NAMALWA (cell line): ENCODE data around the gene KMT2E.

Experiments used
- DNase-seq: peaks from one replicate; pipeline ENCODE4 v3.0.0-alpha.2; 2015; ENCODE audit warnings: low spot score

KMT2E gene

DNA sequence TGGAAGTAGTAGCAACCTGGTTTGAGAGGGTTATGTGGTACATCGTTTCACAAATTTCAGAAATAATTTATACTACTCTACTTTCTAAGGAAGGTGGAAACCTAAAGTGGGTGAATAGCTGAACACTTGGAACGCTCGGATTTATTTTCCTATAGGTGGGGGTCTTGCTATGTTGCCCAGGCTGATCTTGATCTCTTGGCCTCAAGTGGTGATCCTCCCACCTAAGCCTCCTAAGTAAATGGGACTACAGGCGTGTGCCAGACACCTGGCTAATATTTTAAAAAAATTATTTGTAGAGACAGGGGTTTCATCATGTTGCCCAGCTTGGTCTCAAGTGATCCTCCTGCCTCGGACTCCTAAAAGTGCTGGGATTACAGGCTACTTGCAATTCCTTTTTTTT, 6.7 kb upstream of the KMT2E start:
- DNase-seq: no peak

DNA sequence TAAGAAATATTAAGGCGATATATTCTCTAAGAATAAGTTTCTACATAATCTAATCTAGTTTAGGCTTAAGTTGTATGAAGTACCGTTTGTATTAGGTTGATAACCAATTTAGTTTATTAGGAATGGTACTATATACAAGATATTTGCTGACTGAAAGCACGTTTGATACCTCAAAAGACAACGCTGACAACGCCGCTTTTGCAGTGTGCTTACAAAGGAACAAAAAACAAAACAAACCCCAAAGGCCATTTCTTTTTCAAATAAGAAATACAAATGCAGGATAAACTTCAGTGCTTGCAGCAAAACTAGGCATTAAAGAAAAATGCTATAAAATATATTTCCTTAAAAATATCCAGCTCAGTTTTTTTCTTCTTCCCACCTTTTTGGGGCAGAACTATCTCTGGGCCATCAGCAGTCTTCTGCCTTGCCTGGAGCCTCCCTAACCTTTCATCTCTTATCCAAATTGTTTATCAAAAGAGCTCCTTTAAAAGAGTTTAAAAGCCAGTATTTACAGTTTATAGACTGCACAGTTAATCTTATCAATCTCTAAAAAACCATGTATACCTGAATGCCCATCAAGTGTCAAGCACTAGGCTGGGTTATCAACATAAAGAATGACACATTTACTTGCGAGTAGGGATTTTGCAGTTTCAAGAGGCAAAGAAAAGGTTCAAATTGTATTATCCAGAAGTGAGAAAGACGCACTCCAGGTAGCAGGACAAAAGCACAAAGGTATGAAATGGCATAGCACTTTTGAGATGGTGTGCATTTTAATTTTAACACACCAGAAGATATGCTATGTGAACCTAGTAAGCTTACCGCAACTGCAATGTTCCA, 4.1 kb upstream of the KMT2E start:
- DNase-seq: no peak

DNA sequence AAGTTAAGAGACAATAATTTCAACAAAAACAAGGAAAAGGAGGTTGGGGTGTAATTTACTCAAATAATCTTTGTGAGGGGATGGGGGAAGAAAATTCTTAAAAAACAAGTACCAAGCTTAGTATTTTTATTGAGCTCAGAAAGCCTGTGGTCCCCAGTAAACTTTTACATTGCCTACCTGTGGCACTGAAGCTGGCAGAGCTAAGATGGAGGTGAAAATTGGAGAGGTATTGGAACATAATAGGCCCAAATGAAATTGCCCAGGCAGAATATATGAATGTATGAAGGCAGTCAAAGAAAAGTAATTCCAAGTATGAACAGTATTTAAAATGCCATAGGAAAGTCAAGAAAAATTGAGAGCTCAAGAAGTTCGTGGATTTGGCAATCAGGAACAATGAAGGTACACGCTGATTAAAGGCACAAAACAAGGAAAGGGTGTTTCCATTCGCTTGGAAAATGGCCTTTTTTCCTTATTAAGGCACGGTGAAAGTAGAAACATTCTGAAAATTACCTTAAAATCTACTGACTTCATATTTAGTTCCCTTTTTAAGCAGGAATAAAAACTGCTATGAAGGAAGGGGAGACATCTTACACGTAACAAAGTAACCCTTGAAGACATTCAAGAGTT, 3.4 kb upstream of the KMT2E start:
- DNase-seq: peak; percentile 38

DNA sequence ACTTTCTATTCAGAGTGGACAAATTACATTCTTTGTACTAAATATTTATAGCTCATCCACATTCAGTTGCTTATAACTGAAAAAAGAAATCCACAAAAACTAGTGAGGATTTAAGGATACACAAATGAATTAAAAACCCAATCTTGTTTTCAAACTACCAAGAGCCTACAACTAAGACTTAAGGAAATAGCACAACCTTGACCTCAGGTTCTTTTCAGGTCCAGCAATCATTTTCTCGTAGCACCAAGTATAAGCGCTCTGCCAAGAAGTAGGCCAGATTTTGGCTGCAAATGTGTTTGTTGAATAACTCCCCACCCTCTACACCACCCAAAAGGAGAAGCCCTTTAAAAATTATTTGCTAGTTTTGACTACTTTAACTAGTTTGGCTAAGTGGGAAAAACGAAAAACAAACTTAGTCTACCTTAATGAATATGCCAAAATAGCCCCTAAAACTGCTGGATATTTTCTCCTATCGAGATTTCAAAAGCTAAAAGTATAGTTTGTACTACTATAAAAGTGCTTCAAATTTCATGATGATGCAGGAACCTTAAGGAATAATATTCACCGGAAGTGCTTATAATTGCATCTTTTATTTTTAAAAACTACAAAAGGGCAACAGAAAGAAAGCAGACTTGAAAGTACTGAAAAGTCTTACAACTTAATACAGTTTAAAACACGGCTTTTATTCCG, 2.7 kb upstream of the KMT2E start:
- DNase-seq: peak; percentile 66

DNA sequence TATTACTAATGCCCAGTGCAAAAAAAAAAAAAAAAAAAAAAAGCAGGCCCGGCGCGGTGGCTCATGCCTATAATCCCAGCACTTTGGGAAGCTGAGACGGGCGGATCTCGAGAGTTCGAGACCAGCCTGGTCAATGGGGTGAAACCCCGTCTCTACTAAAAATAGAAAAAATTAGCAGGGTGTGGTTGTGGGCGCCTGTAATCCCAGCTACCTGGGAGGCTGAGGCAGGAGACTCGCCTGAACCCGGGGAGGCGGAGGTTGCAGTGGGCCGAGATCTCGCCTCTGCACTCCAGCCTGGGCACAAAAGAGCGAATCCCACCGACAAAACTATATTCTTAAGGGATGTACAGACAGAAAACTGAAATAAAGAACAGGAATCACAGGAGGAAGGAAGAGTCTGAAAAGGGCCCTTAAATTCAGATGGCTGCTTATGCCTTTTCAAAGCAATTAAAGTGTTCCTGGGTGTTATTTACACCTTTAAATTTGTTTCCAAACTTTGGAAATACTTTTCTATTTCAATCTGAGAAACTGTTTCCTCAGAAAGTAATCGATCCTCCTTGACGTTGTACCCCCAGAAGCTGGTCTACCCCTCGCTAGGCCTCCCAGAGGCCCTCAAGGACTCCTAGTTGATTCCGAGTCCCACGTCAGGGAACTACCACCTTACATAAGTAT, 2.0 kb upstream of the KMT2E start:
- DNase-seq: no peak

DNA sequence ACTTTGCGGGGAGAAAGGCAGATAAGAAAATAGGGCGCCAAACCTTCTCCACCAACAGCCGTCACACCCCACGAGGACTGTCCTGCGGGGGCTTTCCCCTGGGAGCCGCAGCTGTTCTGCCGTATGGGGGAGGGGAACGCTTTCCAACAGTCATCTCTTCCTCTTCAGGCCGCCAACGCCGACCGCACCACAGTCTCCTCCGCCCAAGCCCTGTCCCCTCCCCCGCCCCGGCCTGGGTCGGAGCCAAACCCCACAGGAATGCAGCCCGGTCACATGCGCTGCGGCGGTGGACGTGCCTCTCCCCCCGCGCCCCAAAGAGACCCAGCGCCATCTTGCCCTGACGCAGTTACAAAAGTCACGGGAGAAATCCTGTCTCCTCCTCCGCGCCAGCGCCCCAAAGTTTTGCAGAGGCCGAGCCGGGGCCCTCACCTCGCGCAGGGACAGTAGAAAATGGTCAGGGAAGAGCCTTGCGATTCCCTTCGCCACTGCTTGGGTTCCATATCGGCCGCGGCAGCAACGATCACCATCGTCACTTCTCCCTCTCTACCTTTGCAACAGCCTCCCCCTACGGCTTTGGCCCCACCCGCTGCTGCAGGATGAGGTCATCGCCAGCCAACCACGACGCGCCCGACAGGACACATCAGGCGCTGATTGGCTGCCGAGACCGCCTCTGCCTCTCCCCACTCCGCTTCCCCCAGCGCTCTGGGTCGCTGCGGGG, 1.3 kb upstream of the KMT2E start:
- DNase-seq: peak; percentile 99

DNA sequence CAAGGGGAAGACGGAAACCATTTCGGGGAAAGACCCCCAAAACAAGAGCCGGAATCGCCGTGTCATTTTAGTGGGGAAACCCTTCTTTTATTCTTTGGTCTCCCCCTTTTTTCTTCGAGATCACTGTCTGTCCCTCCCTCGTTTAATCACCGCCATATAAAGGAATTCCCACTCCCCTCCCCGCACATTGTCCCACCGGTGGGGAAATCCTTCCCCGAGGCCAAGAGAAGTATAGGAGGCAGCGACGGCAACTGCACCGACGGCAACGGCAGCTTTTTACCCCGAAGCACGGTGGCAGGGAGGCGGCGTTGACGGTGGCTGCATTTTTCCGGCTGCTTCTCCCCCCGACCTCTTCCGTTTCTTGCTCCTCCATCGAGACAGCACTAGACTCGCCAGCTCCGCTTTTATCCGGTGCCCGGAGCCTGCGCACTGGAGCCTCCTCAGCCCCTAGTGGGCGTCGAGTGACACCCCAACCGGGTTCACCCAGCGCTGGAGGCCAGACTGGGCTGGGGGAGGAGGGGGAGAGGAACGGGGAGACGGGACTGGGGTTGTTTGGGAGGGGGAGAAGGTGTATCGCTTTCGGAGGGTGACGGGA, 687 bp upstream of the KMT2E start:
- peak; percentile 99 for DNase-seq

DNA sequence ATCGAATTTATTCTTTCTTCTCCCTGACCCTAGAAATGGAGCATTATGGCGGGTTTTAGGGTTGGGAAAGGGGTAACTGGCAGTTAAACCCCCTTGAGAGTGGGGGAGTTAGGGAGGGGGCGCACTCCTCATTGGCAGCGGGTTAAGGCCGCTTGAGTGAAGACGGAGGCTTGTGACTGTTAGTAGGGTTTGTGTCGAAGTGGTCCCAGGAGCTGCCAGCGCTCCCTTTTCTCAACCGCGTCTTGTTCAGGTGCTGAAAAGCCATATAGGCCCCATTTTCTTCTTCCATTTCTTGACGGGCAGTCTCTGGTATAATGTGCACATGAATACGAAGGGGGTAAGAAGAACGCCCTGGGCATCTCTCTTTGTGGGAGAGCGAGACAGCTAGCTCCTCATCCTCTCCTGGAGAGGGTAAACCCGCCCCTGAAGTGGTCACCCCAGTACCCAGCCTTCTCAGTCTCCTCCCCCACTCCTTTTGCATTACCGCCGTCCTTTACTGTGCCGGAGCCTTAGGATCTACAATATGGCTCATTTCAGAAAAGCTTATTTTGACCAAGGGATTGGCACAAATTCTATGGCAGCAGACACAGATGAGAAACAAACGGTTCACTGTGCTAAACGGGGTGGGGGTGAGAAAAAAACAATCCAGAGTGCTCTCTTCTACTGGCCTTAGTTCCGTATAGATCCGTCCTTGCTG, 836 bp downstream of the KMT2E start:
- DNase-seq: peak; percentile 82

DNA sequence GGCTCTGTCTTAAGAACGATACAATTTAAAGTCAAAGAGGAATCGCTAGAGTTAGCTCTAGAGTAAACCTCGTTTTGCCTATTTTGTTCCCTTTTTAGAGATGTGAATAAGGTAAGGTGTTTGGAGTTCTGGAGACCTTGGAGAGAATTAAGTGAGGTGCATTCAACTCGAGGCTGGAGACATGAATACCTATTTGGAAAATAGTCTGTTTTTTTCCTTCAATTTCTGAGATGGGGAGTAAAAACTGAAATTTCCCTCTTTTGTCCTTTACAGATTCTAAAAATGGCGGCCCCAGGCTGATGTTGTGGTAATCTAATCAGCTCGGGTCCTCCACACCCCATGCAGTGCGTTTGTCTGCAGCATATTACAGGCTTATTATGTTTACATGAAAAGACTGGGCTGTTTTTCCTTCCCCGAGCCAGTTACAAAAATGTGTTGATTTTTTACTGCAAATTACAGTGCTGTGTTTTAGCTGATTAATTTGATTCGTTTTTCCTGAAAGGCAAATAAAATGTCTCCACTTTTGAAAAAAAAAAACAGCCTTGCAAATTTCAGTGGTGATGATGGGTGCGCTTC, 1.5 kb downstream of the KMT2E start:
- peak; percentile 79 for DNase-seq

DNA sequence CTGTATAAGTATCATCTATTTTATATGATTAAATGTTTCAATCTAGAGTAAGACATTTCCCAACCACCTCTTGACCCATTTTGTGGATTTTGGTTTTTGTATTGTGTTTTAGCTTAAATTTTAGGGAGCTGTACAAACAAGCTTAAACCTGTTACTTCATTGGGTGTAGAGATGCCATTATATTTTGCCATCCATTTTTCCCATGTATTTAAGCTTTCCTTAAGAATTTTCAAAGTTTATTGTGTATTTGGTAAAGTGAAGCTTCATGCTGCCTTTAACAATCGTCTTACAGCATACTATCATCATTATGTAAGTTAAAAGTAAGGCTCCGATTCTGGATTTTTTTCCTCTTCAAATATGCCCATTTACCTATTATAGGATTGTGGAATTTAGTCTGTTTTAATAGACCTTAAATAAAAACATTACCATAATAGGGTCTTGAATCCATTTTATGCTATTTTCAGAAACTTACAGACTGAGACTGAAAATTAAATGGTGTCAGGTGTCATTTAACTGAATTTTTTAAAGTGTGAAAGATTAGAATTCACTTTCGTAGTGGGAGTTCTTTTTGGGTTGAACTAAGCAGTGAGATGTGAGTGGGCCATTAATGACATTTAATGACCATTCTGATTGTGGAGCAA, 2.2 kb downstream of the KMT2E start:
- peak; percentile 51 for DNase-seq

DNA sequence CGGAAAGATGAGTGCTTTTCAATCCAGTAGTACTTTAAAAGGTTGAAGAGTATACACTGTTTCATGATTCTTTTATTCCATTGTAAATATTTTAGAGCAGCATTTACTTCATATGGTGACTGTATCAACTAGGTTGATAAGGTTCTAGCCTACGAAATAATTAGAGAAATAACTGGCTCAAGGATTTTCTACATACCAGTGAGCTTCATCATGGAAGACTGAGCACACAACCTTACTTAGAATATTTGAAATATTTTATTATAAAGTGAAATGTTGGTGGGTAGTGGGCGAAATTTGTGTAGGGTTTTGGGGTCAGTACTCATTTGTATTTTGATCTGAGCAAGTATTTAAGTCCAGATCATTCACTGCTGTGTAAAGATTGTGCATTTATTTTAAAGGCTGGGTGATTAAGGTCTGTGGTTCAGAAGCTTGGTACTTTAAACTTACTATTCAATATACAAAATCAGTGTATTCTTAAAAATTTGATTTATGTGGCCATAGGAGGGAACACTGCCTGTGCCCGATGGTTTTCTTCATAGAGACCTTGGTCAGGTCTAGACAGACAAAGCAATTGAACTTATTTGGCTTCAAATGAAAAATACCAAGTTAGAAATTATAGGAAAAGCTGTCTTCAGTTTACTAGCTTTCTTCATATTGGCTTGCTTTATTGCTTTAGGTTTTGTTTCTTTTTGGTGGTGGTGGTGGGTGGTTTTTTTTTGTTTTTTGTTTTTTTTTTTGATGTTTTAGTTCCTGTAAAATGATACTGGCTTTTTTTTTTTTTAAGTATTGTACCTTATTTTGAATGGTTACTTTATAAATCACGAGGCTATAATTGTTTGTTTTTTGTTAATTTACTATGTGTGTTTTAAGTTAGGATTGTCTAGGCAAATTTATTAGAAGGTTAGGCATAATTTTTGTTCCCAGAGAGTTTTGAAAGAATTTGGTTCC, 3.0 kb downstream of the KMT2E start:
- peak; percentile 48 for DNase-seq

DNA sequence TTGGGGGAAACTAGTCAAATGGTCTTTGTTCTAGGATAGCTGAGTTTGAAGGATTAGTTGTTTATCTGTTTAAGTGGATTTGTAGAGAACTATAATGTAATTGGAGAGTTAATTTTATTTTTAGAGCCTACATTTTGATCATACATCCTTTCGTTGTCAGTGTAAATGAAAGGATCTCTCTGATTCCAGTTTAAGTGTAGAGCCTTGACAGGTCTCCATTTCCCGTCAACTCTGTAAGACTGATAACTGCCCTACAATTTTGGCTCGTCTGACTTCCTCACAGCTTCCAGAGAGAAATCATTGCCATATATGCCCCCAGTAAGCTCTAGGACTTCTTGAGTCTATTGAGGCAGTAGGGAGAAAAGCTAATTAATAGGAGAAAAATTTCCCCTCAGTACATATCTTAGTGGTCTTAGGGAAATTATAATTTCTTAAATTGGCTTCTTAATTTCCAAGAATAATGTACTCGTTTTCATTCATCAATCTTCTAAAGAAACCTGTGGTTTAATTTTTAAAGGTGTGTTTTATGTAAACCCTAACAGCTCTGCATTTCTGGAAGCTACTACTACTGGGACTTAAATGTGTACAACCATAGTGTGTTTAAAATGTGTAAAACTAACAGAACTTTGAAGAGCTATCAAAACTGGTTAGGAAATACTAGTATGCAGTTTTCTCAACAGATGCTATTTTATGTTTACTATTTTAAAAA, 3.8 kb downstream of the KMT2E start:
- DNase-seq: peak; percentile 65

DNA sequence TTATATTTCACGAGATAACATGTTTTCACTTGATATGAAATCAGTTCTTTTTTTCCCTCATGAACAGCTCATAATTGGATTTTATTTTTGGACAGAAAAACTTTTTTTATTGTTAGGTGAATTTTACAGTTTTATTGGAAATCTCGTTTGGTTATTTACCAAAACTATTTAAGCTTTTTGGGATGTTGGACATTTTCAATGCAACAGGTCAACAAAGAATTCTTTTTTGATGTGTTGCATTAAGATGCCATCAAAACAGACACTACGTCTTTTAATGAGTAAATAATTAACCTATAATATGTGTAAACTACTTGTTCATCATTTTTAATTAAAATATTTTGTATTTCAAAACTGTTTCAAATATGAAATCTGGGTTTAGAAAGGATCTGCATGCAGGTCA, 5.3 kb downstream of the KMT2E start:
- no peak for DNase-seq

DNA sequence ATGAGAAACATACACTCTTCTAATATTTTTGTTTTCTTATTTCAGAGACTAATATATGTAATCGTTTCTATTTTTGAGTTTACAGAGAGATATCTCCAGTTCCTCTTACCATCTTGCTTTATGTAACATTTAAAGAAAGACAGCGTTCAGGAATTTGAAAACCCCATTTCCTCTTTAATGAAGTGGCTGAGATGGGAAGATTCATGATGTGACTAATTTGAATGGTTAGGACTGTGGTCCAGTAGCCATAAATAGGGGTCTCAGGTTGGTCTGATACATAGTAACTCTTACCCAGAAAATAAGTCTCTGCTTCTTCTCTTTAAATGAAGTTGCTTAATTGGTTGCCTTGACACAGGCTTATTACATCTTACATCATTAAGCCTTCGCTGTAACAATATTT, 6.9 kb downstream of the KMT2E start:
- DNase-seq: peak; percentile 44

DNA sequence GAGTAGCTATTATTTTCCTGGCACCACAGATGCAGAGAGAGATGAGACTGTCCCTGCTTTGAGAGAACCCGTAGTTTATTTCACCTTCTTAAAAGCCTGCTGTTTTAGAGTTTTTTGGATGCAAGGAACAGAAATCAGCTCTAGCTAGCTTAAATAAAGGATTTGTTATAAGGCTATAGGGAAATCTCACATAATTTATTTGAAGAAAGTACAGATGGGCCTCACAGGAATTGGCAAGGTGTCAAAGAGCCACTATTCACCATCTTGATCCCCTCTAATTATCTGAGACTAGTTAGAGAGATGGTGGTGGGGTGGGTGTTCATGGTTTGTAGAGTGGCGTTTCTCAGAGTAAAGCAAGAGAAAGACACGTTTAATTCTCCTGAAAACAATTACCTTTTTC, 7.3 kb downstream of the KMT2E start:
- DNase-seq: no peak

DNA sequence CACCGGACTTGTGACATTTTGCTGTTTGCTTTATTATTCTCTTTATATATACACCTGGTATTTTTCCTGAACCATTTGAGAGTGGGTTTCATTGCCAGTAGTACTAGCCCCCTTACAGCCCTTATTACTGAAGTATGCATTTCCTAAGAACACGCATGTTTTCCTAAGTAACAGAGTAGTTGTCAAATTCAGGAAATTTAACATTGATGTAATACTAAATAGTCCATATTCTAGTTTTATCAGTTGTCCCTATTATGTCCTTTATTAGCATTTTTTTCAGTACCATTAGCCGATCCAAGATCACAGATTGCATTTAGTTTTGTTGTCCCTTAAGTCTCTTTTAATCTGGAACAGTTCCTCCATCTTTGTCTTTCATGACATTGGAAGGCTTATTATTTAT, 8.0 kb downstream of the KMT2E start:
- no peak for DNase-seq

DNA sequence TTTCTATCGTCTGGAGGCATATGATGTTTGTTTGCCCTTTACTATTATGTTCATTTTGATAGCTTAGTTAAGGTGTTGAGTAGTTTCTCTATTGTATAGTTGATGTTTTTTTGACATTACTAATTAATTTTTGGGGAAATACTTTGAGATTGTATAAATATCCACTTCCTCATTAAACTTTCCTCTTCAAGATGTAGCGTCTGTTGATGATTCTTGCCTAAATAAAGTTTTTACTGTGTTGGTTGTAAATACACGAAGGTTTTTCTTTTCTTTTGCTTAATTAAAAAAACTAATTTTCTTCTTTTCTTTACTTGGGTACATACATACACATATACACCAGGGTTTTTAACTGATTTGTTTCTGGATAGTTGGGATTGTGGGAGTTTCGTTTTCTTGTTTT, 8.5 kb downstream of the KMT2E start:
- DNase-seq: no peak

DNA sequence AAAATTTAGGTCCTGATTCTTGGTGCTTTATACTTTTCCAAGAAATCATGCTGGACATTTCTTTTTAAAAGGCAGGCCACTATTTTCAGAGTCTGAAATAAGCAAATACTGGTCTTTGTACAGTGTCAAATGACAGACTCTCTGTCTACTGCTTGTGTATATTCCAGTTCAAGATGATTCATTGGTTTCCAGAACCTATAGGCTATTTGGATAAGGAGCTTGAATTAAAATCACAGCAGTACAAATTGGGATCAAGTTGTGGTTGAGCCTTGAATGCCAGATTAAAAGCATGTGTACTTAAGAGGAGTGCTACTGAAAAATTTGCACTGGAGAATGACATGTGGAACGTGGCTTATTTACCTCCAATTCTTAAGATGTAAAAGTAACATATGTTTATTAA, 10.7 kb downstream of the KMT2E start:
- DNase-seq: no peak
